Measurements from ENCODE around the gene TOP1.

The TOP1 gene

DNA sequence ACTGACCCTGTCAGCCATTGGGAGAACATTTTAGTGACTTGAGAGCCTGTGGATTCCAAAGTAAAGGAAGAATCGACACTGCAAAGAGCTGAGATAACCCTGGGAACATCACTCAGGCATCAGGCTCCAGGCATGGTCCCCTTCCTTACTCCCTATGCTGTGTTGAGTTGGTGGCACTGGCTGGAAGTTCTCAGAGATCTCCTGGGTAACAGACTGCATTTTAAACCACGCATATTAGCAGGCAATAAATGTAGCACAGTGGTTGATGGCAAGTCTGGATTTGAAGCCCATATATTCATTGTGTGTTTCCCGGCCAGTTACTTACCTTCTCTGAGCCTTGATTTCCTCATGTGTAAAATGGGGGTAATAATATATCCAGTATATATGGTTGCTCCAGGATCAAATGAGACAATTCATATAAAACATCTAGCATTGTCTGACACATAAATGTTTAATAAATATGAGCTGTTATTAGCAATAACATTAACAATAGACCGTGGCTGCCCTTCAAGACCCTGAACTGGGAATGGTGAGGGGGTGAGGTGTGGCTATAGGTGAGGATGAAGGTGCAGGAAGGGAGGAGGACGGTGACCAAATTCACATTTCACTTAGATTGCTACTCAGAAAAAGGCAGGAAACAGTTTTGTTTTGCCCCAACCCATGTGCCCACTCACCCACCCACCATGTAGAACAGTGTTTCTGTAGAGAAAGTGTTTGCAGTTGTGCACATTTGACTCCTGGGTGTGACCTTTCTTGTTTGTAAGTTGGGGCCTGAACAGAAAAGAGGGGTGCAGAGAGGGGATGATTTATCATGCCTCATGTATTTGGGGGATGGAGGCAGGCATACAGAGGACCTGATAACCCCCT lies 110.8 kb downstream of the TOP1 start (continued):
- no peak for TF ChIP-seq ZXDB (tag by site-specific recombination; IDR thresholded peaks at IDR 0.05)

DNA sequence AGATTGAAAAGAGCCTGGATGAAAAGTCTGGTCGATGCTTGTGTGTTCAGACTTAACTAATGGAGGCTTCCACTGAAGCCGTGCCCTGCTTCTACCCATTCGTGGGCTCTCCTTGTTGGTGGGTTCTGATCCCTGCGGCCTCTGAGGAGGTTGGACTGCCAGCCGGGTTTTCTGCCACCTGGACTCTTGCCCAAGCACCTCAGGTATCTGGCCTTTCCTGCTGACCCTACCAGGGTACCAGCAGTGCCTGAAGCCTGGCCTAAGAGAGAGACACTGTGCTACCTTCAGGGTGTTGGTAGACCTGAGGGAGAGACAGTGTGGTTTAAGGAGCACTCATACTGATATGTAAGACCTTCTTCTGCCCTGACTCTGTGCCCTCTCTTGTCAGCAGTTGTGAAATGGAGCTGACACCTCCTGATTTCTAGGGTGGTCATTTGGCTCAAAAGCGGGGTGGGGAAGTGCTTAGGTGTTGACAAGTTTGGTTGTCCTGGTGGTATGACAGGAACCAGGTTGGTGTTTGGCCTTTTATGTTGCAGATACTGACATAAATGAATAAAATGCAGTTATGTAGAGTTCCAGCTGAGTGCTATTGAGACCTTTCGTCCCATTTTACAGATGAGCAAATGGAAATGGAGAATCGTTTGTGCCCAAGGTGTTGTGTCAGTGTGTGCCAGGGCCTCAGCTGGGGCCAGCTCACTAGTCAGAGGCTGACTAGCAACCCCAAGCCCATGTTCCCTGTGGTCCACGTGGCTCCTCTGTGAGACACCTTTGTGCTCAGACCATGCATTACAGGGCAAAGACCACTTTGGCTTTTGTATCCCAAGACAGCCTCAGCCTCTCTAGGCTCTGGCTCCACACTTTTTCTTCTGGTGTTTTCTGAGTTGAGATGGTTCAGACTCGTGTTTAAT lies 111.9 kb downstream of the TOP1 start:
- ChIA-PET POLR2A (interaction anchor here (0.6 kb wide), 1 partner anchor 152 kb away, joined by 5 read pairs; no protein-coding TSS in a partner anchor), CTCF (interaction anchor here (0.5 kb wide), 1 partner anchor 14 kb away, joined by 3 read pairs; no protein-coding TSS in a partner anchor)
- Histone ChIP-seq H3K4me1 (ENCODE audit: control insufficient read depth, insufficient read depth, low read length) (no peaks in the 10 kb centered on the region), H3K4me3 (ENCODE audit: low read depth, low read length) (no peak overlapping the region), H3K9me3 (ENCODE audit: control insufficient read depth, insufficient read depth, low read depth, low read length) (no peaks in the 10 kb centered on the region), H3K27ac (ENCODE audit: extremely low read depth, low read depth, low read length) (no peak overlapping the region), H3K36me3 (ENCODE audit: control insufficient read depth in 2 of 2, insufficient read depth in 1 of 2, low read length in 2 of 2) (peaks cover 0 to 55% of the 10 kb centered on the region in 2 experiments; a peak in 1 of 3 replicates)
- TF ChIP-seq ZNF16 (tag by site-specific recombination; IDR thresholded peaks at IDR 0.05; ENCODE audit: low read depth) (no peak), FEZF1 (tag by site-specific recombination; IDR thresholded peaks at IDR 0.05) (no peak), ZNF76 (tag by site-specific recombination; IDR thresholded peaks at IDR 0.05; ENCODE audit: borderline replicate concordance, low read depth) (no peak)
- TF ChIP-seq, protein P1, sequence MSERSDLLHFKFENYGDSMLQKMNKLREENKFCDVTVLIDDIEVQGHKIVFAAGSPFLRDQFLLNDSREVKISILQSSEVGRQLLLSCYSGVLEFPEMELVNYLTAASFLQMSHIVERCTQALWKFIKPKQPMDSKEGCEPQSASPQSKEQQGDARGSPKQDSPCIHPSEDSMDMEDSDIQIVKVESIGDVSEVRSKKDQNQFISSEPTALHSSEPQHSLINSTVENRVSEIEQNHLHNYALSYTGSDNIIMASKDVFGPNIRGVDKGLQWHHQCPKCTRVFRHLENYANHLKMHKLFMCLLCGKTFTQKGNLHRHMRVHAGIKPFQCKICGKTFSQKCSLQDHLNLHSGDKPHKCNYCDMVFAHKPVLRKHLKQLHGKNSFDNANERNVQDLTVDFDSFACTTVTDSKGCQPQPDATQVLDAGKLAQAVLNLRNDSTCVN (tag by site-specific recombination; optimal IDR thresholded peaks at IDR 0.05), result no peak
- TF ChIP-seq, protein P2, sequence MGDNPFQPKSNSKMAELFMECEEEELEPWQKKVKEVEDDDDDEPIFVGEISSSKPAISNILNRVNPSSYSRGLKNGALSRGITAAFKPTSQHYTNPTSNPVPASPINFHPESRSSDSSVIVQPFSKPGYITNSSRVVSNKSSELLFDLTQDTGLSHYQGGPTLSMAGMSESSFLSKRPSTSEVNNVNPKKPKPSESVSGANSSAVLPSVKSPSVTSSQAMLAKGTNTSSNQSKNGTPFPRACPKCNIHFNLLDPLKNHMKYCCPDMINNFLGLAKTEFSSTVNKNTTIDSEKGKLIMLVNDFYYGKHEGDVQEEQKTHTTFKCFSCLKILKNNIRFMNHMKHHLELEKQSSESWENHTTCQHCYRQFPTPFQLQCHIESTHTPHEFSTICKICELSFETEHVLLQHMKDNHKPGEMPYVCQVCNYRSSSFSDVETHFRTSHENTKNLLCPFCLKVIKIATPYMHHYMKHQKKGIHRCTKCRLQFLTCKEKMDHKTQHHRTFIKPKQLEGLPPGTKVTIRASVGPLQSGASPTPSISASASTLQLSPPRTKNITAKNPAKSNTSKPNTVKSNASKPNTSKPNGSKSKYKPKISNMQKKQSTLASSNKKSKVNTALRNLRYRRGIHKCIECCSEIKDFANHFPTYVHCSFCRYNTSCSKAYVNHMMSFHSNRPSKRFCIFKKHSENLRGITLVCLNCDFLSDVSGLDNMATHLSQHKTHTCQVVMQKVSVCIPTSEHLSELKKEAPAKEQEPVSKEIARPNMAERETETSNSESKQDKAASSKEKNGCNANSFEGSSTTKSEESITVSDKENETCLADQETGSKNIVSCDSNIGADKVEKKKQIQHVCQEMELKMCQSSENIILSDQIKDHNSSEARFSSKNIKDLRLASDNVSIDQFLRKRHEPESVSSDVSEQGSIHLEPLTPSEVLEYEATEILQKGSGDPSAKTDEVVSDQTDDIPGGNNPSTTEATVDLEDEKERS (tag by site-specific recombination; IDR thresholded peaks at IDR 0.05), result no peak

DNA sequence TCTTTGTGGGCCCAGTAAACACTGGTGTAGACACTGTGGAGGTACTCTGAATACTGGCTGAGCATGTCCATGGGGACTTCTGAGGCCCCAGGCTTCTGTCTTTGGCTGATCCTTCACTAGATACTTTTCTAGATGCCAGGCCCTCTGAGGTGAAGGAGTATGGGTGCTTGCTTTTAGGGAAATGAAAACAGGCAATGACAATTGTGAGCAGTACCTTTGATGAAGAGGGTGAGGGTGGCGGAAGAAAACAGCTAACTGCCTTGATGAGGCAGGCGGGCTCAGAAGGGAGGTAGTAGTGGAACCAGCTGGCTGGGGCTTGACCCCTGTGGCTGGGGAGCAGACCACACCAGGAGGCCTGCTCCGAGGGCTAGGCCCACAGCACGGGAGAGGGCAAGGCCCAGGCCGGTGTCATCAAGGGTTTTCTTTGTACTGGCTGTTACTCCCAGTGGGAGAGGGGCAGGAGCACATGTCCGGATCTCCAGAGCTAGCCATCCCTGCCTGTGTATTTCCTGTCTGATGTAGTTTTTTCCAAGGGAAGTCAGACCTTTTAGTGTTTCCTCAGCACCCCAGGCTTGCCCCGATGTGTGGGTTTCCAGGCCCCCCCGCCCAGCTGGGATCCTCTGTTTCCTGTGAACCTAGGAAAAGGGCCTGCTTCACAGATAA lies 112.7 kb downstream of the TOP1 start:
- no peaks in the 10 kb centered on the region for H3K4me1 ChIP-seq (ENCODE audit: control insufficient read depth, insufficient read depth, low read length)
- H3K36me3 ChIP-seq (ENCODE audit: control insufficient read depth in 2 of 2, insufficient read depth in 1 of 2, low read length in 2 of 2), result peaks cover 0 to 63% of the 10 kb centered on the region in 2 experiments; a peak in 1 of 3 replicates
- ChIA-PET POLR2A (no interaction called here), CTCF (interaction anchor here (0.7 kb wide), 1 partner anchor 186 kb away, joined by 3 read pairs; no protein-coding TSS in a partner anchor)
- TF ChIP-seq, protein P3, sequence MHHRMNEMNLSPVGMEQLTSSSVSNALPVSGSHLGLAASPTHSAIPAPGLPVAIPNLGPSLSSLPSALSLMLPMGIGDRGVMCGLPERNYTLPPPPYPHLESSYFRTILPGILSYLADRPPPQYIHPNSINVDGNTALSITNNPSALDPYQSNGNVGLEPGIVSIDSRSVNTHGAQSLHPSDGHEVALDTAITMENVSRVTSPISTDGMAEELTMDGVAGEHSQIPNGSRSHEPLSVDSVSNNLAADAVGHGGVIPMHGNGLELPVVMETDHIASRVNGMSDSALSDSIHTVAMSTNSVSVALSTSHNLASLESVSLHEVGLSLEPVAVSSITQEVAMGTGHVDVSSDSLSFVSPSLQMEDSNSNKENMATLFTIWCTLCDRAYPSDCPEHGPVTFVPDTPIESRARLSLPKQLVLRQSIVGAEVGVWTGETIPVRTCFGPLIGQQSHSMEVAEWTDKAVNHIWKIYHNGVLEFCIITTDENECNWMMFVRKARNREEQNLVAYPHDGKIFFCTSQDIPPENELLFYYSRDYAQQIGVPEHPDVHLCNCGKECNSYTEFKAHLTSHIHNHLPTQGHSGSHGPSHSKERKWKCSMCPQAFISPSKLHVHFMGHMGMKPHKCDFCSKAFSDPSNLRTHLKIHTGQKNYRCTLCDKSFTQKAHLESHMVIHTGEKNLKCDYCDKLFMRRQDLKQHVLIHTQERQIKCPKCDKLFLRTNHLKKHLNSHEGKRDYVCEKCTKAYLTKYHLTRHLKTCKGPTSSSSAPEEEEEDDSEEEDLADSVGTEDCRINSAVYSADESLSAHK (tag by site-specific recombination; IDR thresholded peaks at IDR 0.05), result peak; percentile 95
- peak; percentile 52; the same call in 1 of the 2 replicates for TF ChIP-seq ZIC2 (tag by site-specific recombination; IDR thresholded peaks at IDR 0.05)
- TF ChIP-seq ZNF777 (tag by site-specific recombination; IDR thresholded peaks at IDR 0.05; ENCODE audit: borderline replicate concordance), result no peak
- TF ChIP-seq OVOL3 (tag by site-specific recombination; IDR thresholded peaks at IDR 0.05), result no peak
- no peak for TF ChIP-seq ZNF670 (tag by site-specific recombination; IDR thresholded peaks at IDR 0.05; ENCODE audit: low read depth)
- TF ChIP-seq ZNF341 (tag by site-specific recombination; IDR thresholded peaks at IDR 0.05; ENCODE audit: low read depth), result no peak
- no peak overlapping the region for H3K4me3 ChIP-seq (ENCODE audit: low read depth, low read length)
- H3K9me3 ChIP-seq (ENCODE audit: control insufficient read depth, insufficient read depth, low read depth, low read length), result no peaks in the 10 kb centered on the region
- no peak overlapping the region for H3K27ac ChIP-seq (ENCODE audit: extremely low read depth, low read depth, low read length)

Data from HEK293 (cell line).